ENCODE results near the gene LAMC2. TPM values are rescaled to one million over a fixed set of nuclear protein-coding genes. Genes with fewer than 3 reads are reported as not detected.

LAMC2 gene
- total and polyA plus RNA-seq, 2 of the 13 experiments (the other 11 are each of a cell fraction or from before 2014, with no cell fraction given): 0.03 TPM; not detected in 1

- TF ChIP-seq ZNF737 (CRISPR knock-in tag; IDR thresholded peaks at IDR 0.05; ENCODE audit: borderline replicate concordance) (no peak), NR2F1 (CRISPR knock-in tag; IDR thresholded peaks at IDR 0.05) (no peak), PCBP1 (IDR thresholded peaks at IDR 0.05; ENCODE audit: borderline replicate concordance, low read depth, low read length) (no peak), ELF3 (CRISPR knock-in tag; IDR thresholded peaks at IDR 0.05) (no peak)
These were observed 52.0 kb downstream of the LAMC2 start (continued) for GRCh38 chr1:183238071-183238470.

GRCh38 chr1:183239220-183239742, 53.2 kb downstream of the LAMC2 start:
- Histone ChIP-seq H3K9me3 (ENCODE audit: low read length) (no peaks in the 10 kb centered on the region), H3K9ac (ENCODE audit: insufficient read depth, low read depth, low read length) (no peak overlapping the region), H2AFZ (ENCODE audit: low read length) (no peak overlapping the region), H3K4me2 (ENCODE audit: low read depth, low read length) (no peak overlapping the region), H3K36me3 (replicated peaks in 1 of 2; ENCODE audit: control insufficient read depth in 1 of 2, insufficient read depth in 2 of 2, low read length in 2 of 2) (no peaks in the 10 kb centered on the region), H3K4me1 (ENCODE audit: insufficient read depth, low read length) (peaks cover 10% of the 10 kb centered on the region; the same call in 1 of the 2 replicates), H3K79me2 (ENCODE audit: insufficient read depth, low read length) (no peaks in the 10 kb centered on the region), H4K20me1 (ENCODE audit: insufficient read depth, low read length) (no peaks in the 10 kb centered on the region), H3K27ac (ENCODE audit: extremely low read length, insufficient read depth, low read length) (no peak overlapping the region), H3K4me3 (replicated peaks in 1 of 3; ENCODE audit: insufficient read depth in 1 of 3, low read depth in 2 of 3, low read length in 3 of 3) (no peak overlapping the region), H3K27me3 (ENCODE audit: control insufficient read depth in 1 of 2, insufficient read depth in 2 of 2, low read length in 2 of 2) (peaks cover 0 to 12% of the 10 kb centered on the region in 2 experiments; a peak in 2 of 5 replicates)
- no peak for DNase-seq (ENCODE audit: low spot score)
- TF ChIP-seq KLF12 (CRISPR knock-in tag; IDR thresholded peaks at IDR 0.05; ENCODE audit: borderline replicate concordance) (no peak), ARNTL (CRISPR knock-in tag; IDR thresholded peaks at IDR 0.05) (no peak), DNMT3B (CRISPR knock-in tag; conservative IDR thresholded peaks at IDR 0.05) (no peak)
- no peak for FAIRE-seq
- no TSS peak for BruUV-seq (replicated peaks)
- in situ Hi-C loops (cut with HindIII; ENCODE audit: extremely low pct_ligation_motif_present, low pct_unique_long_range_greater_than_20kb): no loop called here
- no peak for ATAC-seq
- ChIA-PET CTCF (ENCODE audit: low intra/inter-chr PET ratio, low total read pairs) (no interaction called here), POLR2A (no interaction called here)
- 31% methylated on average over 7 of the region's 7 CpGs for whole genome bisulfite sequencing (ENCODE audit: low lambda C conversion rate)
- intact Hi-C loops (cut with micrococcal nuclease; ENCODE audit: unreplicated experiment): no loop called here
